Erythroblast (primary cell): ENCODE data around the gene SUPT6H.

Experiments used
- GATA1 ChIP-seq: IDR thresholded peaks from 2 replicates; pipeline ENCODE4 v1.6.1; 2011; ENCODE audit warnings: low read depth, mild to moderate bottlenecking, control low read depth, low read length, moderate library complexity
- POLR2A ChIP-seq: IDR thresholded peaks from 2 replicates; pipeline ENCODE4 v1.6.1; 2011; ENCODE audit warnings: mild to moderate bottlenecking, low read length

GRCh38 chr17:28615260-28615940 lies 46.6 kb upstream of the SUPT6H start:
- TF ChIP-seq POLR2A (no peak), GATA1 (no peak)
